GM19397 (cell line): Measurements from ENCODE around the gene ZNF79.
A peak's percentile ranks its signal among the peaks of the same experiment; 100 is the strongest.

Source experiments
- ATAC-seq: cut with Tn5 transposase; IDR thresholded peaks from one replicate; pipeline ENCODE4 v1.9.1; 2021; ENCODE audit warnings: mild to moderate bottlenecking, moderate library complexity; ENCODE audit not compliant: unreplicated experiment

ZNF79 gene

DNA sequence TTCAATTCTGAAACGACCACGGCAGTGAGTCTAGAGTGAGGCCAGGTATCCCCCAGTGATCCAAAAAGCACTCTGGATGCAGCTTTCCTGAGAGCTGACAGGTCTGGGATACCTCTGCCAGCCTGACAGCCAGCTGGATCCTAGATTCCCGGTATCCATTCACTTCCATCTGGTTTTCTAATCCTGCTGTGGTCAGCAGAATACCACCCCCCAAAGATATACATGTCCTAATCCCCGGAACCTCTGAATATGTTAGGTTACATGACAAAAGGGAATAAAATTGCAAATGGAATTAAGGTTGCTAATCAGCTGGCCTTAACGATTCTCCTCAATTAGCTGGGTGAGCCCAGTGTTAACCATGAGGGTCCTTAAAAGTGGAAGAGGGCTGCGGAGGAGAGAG, 1.4 kb upstream of the ZNF79 start:
- no peak for ATAC-seq

DNA sequence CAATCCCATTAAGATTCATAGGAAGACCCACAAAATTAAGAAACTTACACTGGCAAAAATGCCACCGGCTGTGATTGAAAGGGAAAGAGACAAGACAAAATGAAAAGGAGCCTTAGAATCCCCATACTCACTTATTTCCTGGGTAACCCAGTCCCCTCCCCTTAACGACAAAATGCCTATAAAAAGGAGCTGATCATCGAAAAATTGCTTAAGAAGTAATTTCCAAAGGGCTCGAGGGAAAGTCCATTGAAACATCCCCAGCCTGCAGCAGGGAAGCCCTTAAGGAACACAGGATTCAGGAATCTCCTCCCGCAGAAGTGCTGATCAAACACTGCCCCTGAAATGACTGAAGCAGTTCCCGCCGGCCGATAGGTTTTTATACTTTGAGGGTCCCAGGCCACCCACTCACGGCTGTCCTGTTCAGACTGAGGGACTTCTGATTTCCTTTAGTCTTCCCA, 677 bp upstream of the ZNF79 start:
- ATAC-seq = no peak

DNA sequence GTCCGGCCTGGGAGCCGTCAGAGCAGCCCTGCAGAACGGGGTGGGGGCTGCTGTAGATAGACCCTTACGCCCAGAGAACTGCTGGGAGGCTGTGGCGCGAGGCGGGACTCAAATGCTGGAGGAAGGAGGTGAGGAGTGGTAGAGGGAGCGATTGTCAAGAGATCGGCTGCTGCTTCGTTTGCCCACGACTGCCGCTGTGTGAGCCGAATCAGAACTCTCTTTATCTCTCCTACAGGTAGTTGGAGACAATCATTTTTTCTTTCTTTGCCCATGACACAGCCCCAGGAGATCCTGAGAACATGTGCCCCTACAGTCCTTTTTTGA, 456 bp downstream of the ZNF79 start:
- no peak for ATAC-seq

DNA sequence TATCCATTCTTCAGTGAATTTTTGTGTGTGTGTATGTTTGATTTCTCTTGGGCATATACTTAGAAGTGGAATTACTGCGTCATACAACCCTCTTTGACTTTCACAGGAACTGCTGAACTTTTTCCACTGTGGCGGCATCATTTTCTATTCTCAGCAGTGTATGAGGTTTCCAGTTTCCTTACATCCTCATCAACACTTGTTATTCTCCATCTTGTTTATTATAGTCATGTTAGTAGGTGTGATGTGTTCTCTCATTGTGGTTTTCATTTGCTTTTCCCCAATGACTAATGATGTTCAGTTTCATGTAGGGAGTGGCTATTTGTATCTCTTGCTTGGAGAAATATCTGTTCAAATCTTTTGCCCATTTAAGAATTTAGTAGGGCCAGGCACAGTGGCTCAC, 2.6 kb downstream of the ZNF79 start:
- no peak for ATAC-seq

DNA sequence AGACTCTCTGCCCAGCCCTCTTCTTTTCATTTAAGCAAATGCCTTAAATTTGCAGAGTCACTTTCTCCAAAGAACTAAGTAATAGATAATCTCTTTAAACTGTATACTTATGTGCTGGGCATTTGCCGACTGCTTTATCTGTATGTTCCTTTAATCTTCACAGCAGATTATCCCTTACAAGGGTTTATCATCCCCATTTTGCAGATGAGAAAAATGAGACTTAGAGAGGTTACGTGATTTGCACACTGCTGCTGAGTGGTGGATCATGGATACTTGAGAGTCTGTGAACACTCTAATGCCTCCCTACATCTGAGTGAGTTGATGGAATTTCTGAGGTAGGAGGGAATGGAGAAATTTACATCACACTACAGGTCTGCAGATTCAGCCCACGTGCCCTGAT, 4.2 kb downstream of the ZNF79 start:
- ATAC-seq = no peak

DNA sequence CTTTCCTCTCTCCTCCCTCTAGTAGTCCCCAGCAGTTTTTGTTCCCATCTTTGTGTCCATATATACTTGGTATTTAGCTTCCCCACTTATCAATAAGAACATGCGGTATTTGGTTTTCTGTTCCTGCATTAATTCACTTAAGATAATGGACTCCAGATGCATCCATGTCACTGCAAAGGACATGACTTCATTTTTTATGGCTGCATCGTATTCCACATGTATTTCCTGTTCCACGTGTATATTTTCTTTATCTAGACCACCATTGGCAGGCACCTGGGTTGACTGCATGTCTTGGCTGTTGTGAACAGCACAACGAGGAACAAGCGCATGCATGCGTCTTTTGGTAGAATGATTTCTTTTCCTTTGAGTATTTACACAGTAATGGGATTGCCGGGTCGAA, 6.2 kb downstream of the ZNF79 start:
- no peak for ATAC-seq

DNA sequence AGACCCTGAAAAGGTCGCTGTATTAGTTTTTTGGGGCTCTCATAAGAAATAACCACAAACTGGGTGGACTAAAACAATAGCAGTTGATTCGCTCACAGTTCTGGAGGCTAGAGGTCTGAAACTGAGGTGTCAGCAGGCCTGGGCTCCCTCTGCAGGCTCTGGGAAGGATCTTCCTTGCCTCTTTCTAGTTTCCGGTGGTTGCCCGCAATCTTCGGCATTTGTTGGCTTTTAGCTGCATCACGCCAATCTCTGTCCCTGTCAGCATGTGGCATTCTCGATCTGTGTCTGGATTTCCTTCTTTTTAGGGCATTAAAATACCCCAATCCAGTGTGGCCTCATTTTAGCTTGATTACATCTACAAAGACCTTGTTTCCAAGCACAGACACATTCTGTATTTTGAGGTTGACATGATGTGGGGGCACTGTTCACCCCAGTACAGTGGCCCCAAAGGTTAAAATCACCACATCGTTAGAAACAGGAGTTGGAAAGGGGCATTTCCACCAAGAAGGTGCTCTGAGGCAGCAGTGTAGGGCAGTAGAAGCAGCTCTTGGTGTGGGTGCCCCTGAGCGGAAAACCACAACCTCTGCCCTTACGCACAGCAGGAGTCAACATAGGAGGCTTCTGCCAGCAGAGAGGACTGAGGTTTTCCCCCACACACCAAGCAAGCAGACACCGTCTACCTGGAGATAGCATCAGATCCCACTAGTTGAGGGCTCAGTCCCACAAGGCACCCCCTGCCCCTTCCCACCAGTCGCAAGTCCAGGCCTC, 13.5 kb downstream of the ZNF79 start:
- ATAC-seq = no peak

DNA sequence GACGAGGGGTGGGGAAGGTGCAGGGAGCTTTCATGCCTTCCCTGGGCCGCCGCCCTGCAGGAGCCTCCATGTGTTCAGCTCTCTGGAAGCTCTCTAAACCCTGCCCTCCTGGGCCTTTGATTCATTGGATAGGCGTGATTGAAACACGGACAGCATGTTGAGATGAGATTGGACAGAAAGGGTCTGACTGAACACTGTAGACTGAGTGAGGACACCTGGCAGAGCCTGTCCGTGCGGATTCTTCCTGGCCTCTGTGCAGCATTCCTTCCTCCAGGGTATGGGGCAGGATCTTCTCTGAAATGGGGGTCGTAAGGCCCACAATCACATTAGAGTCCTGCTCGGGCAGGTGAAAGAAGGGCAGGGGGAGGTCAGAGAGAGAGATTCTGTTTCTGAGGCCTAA, 14.2 kb downstream of the ZNF79 start:
- ATAC-seq = no peak

DNA sequence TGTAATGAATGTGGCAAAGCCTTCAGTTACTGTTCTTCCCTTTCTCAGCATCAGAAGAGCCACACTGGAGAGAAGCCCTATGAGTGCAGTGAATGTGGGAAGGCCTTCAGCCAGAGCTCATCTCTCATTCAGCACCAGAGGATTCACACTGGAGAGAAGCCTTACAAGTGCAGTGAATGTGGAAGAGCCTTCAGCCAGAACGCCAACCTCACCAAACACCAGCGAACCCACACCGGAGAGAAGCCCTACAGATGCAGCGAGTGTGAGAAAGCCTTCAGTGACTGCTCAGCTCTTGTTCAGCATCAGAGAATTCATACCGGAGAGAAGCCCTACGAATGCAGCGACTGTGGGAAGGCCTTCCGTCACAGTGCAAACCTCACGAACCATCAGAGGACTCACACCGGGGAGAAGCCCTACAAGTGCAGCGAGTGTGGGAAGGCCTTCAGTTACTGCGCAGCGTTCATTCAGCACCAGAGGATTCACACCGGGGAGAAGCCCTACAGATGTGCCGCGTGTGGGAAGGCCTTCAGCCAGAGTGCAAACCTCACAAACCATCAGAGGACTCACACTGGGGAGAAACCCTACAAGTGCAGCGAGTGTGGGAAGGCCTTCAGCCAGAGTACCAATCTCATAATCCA, 20.2 kb downstream of the ZNF79 start:
- no peak for ATAC-seq

DNA sequence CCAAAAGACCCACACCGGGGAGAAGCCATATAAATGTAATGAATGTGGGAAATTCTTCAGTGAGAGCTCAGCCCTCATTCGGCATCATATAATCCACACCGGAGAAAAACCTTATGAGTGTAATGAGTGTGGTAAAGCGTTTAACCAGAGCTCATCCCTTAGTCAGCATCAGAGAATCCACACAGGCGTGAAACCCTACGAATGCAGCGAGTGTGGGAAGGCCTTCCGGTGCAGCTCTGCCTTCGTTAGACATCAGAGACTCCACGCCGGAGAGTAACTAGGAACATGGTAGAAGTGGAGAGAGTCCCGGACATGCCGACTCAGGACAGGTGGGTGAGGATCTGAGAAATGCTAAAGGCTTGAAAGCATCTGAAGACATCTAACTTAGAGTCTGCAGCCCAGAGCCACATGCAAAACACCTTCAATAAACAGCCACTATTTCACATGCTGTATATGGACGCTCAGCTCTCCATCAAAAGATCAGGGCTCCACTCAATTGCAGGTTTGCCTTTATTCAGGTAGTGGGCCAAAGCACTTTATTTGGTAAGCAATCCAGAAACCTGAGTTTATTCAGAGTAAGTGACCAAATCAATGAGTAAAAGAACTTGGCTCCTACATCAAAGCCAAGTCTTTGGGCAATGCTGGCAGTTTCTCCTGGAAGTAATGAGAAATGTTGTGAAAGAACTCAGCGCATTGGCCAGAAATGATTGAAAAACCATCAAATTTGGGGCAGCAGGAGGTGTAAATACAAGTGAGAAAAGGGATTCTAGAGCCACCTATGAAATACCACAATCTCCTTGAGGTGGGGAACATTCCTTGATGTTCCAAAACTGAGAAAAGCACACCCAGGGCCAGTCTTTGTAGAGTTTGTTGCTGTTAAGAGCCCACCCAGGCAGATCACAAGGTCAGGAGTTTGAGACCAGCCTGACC, 21.0 kb downstream of the ZNF79 start:
- no peak for ATAC-seq

DNA sequence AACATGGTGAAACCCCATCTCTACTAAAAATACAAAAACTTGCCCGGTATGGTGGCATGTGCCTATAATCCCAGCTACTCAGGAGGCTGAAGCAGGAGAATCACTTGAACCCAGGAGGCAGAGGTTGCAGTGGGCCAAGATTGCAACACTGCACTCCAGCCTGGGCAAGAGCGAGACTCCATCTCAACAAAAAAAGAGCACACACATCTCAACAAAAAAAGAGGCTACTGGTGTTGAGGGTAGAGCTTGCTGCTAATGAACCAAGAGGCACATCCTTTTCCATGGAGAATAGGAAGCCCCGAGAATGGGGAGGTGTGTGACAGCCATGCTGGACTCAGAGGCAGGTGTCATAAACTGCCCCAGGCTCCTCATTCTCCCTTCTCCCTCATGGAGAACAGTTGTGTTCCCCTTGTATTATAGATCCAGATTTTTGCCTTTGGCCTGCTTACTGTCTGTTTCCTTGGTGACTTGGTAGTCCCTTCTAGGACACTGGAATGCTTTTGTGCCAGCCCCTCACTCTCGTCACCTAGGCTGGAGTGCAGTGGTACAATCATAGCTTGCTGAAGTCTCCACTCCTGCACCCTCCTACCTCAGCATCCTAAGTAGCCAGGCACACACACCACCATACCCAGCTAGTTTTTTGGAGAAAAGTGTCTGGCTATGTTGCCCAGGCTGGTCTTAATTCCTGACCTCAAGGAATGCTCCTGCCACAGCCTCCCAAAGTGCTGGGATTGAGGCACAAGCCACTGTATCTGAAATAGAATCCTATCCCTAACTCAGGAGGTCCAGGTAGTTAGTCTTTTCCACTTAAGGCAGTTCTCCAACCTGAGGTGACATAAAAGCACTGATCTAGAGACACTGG, 21.9 kb downstream of the ZNF79 start:
- ATAC-seq = no peak

DNA sequence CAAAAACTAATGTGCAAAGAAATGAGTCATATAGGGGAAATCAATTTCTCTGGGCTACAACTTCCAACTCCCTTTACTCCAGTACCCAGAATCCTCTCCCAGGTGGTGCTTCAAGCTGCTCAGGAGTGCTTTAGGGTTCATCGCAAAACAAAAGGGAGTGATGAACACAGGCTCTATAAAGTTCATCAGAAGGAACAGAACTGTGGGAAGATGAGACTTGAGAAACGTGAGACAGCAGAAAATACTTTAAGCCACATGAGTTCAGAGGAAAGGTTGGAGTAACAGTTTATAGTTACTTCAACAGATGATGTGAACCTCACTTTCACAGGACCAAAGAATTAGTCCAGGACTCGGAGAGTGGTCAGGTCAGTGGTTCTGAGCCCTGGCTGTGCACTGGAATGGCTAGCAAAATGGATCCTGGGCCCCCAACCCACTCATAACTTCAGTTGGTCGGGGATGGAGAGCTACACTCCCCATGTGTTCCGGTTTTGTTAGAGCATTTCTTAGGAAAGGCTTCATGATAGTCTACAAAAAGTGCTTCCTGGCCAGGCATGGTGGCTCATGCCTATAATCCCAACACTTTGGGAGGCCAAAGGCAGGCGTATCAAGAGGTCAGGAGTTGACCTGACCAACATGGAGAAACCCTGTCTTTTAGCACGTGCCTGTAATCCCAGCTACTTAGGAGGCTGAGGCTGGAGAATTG, 22.7 kb downstream of the ZNF79 start:
- ATAC-seq = no peak

DNA sequence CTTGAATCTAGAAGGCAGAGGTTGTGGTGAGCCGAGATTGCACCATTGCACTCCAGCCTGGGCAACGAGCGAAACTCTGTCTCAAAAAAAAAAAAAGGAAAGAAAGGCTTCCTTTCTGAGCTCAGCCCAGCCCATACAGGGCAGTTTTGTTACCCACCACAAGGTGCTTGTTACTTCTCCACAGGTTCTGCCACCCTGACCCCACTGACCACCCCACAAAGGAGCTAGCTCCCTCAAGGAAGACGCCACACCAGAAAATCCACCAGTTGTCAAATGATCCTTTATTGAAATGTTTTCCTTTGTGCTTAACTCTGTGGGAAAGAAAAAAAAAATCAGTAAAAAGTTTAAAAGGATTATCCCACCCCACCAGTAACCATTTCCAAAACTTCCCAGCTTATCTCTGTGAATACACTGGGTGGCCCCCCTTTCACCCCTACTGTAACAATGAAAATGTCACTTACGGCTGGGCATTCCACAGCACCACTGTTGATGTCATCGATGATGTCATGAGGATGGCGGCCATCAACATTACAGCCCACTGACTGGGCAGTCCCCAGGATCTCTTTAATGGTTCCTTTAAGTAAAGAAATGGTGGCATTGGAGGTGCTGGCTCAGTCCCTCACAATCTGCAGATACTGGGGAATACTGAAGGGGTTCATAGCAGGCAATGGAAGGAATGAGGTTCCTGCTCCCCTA, 23.4 kb downstream of the ZNF79 start:
- no peak for ATAC-seq

DNA sequence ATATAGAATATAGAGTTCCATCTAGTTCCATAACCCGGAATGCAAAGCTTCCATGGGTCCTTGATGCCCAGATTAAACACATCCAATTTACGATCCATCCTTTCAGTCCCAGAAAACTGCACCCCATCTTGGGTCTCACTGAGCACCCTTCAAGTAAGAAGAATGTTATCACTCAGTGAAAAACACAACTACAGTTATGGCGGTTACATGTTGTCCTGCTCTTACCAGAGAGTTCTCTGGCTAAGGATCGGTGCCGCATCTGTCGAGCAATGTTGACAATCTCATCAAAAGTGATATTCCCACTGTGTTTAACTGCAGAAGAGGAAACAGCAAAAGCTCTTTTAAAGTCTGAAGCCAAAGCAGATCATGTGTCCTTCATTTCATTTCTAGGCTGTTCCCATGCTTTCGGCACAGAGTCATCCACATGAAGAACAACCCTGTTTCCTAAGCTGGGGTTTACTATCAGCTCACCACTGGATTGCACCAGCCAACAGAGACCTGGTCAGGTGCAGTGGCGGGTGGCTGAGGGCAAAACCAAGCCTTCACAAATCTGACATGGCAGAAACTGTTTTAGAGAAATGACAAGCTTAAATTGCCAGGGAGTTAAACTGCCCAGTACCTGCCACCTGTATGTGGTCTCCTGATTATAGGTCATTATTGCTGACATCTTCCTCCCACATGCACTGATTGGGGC, 24.1 kb downstream of the ZNF79 start:
- no peak for ATAC-seq

DNA sequence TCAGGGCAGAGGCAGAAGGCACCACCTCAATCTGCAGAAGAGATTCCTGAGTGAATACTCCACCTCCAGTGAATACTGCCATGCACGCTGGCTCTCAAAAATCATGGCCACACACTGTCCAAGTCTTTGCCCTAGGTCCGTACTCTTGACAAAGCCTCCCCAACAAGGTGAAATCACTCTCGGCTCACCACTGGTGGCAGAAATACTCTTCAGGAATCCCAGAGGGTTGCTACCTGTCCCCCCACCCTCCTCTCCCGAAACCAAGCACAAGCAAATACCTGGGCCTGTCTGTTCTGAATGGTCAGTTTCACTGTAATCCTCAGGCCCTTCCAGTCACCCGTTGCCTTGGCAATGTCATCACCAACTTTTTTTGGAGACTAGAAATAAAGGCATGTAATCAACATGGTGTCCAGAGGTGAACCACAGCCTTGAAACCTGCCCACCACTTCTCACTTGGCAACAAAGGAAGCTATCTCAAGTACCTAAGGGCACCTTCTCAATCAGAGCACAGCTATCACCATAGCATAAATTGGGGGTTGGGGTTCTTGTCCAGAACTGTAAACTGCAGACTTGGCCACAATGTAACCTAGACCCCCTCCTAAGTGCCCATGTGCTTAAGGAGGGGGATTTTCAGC, 25.3 kb downstream of the ZNF79 start:
- ATAC-seq = no peak

DNA sequence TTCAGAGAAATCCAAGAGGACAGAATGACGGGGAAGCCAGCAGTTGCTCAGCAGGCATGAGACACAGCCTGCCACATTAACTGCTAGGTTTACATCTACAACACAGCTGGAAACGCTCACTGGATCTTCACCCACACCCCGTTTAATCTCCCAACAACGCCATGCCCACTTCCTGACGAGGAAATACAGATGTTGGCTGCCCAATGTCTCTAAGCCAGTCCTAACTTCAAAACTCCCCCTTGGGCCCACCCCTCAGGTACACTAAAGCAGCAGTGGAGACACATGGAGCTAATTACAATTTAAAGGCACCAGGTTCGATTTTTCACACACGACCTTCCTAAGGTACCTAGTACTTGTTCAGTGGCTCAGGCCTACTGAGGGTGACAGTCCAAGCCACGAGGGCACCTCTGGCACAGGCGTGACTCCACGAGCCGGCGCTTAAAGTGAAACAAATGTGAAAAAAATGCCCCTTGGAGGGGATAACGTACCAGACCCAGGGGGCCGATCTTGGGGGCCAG, 26.1 kb downstream of the ZNF79 start:
- no peak for ATAC-seq

DNA sequence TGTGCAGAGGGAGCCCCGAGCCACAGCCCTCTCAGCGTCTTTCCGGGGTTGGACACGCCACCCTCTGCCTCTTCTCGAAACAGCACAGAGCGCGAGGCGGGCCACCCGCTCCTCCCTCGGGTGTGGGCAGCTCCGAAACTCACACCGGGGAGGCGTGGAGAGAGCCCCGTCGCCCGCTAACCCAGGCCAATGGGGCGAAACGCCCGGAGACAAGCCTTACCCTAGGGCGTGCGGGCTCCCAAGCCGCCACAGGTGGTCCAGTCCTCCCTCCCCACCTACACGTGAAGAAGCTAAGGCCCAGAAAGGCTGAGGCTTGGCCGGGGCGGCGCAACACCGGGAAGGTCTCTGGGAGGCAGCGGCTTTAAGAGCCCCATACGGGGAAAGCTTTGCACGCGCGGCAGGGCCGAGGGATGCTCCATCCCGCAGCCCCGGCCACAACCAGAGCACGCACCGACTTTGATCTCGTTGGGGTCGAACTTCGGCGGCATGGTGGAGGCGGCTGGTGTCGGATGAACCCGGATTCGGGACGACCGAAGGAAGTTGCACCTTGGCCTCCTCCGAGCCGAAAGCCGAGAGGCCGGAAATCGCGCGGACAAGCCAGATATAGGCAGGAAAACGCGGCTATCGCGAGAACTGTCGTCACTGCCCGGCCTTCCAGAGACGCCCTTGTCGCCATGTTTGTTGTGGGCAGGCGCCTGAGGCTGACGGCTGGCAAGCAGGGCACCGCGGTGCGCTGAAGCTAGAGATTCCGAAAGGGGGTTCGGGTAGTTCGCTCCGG, 26.8 kb downstream of the ZNF79 start, which contains the start of the genes LRSAM1 and RPL12:
Gene LRSAM1, plus strand, starts transcription at position 681 of the 778 bp plus-strand sequence. CDS start 3,018 bp downstream, outside the sequence.
Gene RPL12, minus strand, starts transcription at position 577 of the 778 bp plus-strand sequence. Its CDS starts 89 bp downstream, at position 488.
- ATAC-seq = peak; percentile 57

DNA sequence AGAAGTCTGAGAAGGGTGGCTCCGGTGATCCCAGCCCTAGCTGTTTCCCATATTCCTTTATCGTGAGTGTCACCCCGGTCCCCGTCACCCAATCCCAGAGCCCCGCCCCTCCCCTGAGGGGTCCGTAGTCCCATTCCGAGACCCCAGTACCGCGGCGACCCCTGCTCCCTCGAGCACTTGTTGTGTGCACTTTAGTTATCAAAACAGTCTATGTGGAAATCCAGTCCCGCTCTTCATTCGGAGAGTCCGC, 27.4 kb downstream of the ZNF79 start:
- ATAC-seq = peak; percentile 17
